ENCODE data around the gene TAS2R30.

The TAS2R30 gene, protein sequence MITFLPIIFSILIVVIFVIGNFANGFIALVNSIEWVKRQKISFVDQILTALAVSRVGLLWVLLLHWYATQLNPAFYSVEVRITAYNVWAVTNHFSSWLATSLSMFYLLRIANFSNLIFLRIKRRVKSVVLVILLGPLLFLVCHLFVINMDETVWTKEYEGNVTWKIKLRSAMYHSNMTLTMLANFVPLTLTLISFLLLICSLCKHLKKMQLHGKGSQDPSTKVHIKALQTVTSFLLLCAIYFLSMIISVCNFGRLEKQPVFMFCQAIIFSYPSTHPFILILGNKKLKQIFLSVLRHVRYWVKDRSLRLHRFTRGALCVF

DNA sequence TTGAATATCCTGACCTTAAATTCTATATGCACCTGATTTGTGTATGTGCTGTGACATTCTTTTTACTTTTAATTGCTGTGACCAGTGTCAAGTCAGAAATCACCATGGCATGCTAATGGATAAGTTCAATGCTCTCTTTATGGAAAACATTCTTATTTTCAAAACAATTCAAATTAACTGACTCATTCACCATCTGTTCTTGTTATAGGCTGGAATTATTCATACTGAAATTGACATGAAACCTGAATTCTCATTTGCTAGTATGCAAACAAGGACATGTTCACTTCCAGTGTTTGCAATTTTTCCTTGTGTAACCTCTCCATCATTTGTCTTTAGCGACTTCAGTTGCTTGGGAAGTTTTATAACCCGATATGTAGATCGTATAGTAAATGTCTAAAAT is at the start of gene TAS2R30:
Gene TAS2R30, minus strand, starts transcription at position 340 of the 400 bp plus-strand sequence. CDS start 400 bp downstream, outside the sequence.
- no peak for DNase-seq (ENCODE audit: low read depth)

DNA sequence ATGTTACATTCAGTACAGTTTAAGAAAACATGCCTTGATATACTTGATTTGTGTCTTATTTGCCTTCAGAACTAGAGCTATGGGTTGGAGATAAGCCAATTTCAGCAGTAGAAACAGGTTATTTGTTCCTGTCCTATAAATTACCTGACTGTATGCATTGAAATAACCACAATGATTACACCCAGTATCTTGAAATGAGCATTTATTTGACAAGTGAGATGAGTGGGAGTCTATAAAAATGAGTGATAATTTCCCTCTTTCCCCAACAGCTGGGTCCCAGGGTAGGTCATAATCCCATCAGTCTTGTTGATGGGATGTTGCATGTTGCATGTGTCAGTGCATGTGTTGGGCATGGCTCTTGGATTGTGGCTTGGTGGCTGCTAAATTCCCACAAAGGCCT is 48.6 kb upstream of the TAS2R30 start:
- DNase-seq (ENCODE audit: low read depth): no peak

DNA sequence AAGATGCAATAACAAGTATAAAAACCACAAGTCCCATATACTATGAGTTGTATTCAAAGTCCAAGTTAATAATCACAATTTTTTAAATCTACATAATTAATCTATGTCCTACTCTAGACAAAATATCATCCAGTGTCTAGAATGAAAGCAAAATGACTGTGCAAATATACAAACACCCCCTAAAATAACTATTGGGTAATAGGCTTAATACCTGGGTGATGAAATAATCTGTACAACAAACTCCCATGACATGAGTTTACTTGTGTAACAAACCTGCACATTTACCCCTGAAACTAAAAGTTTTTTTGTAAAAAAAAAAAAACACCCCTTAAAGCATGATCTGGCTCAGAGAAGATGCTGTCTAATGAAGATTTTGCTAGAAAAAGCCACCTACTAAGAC is 48.1 kb upstream of the TAS2R30 start:
- peak; percentile 10 for DNase-seq (ENCODE audit: low read depth)

DNA sequence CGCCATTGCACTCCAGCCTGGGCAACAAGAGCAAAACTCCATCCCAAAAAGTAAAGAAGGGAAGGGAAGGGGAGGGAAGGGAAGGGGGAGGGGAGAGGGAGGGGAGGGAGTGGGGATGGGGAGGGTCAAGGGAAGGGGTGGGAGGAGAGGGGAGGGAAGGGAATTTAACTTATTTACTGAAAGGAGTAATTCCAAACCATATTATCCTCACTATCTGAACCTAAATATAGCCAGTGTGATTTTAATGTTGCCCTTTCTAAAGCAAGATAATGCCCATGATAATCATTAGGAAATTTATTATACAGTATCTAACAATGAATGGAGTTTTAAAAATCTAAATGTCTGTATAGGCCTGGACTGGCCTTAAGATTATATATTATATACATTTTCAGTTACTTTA is 43.8 kb upstream of the TAS2R30 start:
- DNase-seq (ENCODE audit: low read depth): no peak

DNA sequence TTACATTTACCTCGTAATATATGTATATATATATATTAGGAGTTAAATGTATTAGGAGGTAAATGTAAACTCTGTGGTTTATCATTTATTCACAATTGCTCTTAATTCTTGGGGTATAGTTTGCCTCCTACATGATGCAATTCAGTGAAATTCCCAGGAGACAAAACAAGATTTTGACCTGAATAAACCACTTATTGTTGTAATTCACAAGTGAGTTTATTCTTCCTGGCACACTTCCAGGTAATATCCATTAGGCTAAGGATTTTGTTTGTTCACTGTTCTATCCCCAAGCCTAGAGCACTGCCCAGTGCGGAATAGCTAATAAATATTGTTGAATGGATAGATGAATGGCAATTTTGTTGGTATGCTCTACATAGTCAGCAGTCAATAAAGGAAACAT is 39.6 kb upstream of the TAS2R30 start:
- DNase-seq (ENCODE audit: low read depth): no peak

DNA sequence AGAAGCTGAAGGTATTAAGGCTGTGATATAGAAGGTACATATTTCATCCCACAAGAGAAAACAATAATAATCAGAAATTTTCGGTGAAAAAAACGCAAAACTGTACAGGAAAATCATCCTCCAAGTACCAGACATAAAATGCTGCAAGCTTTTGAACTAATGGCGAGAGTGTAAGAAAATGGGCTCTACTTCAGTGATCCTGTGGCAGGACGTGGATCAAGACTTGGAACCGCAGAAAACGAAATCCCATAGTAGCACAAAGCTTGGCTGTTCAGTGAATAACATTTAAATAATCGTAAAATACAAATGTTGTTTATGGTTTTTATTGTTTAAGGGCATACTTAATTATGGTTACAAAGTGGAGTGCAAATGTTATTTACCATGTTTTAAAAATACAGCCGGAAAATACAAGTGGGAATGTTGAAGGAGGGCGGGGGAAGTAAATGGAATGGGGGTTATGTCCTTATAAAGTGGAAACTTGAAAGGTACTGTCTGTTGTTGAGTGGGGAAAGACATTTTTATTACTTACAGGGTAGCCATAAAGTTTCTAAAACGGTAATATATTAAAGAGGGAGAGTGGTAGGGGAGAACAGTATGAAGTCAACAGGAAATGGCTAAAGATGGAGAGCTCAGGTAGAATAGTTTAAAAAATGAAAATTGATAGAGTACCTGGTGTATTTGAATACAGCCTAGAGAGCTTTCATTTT is 37.7 kb upstream of the TAS2R30 start:
- DNase-seq (ENCODE audit: low read depth): peak; percentile 33

DNA sequence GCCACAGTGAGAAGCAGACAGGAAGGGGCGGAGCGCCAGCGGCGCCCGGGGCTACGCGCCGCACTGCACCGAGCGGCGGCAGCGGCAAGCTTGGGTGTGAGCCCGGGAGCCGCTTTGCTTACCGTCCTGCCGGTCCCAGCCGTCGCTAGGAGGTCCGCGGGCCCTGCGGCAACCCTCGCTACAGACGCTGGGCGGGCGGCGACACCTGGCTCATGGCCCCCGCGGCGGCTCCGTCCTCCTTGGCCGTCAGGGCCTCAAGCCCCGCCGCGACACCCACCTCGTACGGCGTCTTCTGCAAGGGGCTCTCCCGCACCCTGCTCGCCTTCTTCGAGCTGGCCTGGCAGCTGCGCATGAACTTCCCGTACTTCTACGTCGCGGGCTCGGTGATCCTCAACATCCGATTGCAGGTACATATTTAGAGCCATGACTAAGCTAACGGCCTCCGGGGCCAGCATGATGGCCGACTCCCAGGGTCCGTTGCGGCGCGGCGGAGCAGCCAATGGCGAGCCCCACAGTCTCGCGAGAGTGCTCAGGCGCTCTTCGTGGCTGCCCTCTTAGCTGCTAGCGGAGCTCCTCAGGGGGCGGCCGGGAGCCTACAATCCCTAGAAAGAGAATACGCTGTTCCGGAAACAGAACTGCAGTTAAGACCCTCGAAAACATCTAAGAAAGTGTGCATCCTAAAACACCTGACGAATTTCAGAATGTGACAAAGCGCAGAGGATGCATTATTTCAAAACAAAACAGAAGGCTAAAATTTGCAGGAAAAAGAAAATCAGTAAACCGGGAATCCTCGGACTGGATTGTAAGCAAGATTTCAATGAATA is 36.9 kb upstream of the TAS2R30 start, which contains the start of gene SMIM10L1:
Gene SMIM10L1, plus strand, starts transcription at position 50 of the 824 bp plus-strand sequence. Its CDS starts 163 bp downstream, at position 213.
- DNase-seq (ENCODE audit: low read depth): peak; percentile 92

DNA sequence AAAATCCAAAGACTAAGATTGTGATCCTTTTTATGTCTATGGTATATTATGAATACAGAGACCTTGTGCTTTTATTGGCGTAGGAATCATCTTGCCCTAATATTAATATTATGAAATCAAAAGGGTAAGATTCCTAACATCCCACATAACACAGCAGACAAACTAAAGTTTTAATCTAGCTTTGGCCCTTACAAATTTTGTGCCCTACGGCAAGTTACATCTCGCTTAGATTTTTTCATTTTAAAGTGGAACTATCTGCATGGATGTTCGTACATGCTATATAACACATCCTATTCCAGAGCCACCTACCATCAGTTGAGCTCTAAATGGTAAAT is 36.3 kb upstream of the TAS2R30 start:
- no peak for DNase-seq (ENCODE audit: low read depth)

DNA sequence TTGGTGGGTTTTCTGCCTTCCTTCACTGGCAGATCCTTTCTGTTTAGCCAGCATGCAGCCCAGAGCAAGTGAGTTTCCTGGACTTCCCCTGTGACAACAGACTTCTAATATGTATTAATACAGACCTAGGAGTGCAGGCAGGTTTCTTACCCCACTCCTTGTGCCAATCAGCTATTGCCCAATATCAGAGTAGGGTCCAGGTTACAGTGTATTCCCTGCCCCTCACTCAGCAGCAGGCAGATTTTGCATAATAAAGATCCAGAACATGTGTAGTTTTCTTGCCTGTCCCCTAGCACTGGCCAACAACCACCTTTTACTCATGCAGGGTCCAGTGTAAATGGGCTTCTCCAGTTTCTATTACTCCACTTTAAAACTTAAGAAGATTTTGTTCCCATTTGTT is 31.9 kb upstream of the TAS2R30 start:
- no peak for DNase-seq (ENCODE audit: low read depth)

DNA sequence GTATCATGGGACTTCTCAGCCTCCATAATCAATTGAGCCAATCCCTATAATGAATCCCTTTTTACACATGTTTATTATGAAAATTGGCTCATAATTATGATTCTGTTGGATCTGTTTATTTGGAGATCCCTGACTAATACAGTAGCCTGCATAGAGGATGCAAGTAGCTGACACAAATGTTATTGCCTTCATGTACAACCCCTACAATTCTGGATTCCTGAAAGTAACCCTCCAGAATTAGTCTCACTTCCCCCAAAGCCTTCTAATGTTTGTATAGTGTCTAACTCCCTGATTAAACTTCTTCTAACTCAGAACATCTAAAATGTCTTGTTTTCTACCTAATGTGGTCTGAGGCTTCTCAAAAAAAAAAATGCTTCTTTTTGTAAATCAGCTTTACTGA is 29.9 kb upstream of the TAS2R30 start:
- no peak for DNase-seq (ENCODE audit: low read depth)

DNA sequence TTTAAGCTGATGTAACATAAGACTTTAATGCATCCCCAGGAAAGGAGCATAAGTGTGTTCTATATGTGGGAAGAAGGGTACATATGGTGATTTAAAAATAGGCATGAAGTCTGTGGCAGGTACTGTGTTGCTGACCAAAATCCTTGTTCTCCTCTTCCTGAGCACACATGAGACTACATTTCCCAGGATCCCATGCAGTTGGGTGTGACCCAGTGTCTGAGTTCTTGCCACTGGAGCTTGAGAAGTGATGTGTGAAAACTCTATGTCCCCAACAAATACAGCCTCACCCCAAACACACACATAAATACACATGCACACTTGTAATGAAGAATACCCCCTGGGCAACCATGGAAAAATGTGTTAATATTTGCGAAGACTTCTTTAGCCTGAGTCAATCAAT is 28.1 kb upstream of the TAS2R30 start:
- no peak for DNase-seq (ENCODE audit: low read depth)

DNA sequence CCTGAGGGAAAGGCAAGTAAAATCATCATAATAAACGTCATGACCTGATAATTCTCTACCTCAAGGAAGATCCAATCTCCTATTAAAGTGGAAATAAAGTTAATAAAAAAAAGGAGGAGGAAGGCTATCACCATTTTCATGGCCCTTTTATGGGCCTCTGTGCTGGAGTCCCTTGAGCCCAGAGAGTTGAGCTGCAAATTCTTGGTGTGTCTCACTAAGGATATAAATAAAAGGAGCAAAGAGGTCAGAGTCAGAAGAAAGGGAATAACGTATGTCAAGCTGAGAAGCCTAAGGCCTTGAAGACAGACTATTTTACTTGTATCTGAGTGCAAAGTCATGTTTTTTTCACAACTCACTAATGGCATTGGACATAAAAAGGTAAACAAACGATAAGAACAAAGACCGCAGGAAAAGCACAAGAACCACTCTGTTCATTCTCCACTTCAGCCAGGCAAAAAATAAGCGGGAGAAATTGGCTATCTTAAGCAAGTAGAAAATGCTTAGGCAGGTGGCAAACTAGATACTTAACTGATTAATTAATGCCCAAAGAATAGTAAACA is 24.5 kb upstream of the TAS2R30 start:
- DNase-seq (ENCODE audit: low read depth): no peak

DNA sequence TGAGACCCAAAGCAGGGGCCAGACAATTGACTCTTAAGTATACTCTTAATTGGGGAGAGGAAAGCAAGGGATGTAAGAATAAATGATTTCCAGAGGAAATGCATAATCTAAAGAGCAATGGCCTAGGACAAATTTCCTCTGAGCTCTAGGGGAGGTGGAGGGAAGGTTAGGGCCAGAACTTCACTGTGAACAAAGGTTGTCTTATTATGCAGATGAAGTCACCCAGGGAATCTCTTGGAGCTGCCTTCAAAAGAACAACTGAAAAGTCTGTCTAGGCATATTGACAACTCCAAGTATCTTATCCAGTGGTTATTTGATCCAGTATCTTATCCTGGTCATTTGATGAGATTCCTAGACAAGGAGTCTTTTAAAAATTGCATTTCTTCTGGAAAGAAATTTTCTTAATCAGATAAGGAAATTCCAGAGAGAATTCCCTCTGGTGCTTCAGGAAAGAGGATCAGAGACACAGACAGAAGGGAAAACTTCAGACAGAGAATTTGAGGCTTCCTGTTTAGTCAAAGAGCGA is 20.0 kb upstream of the TAS2R30 start:
- no peak for DNase-seq (ENCODE audit: low read depth)

DNA sequence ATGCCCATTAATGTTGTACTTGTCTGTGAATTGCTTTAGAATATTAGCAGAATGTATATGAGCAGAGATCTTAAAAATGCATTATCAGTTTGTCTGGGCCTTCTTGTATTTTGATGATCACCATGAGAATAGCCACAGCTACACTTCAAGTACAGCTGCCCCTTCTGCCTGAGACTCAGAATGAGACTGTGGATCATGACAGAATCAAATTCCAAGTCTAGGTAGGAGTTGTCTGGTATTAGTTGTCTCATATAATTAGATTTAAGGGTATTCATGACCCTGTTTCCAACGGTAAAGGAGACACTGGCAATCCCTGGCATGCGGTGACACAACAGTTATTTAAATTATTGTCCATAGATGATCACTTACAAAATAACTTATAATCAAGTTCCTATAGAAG is 18.3 kb upstream of the TAS2R30 start:
- DNase-seq (ENCODE audit: low read depth): no peak

DNA sequence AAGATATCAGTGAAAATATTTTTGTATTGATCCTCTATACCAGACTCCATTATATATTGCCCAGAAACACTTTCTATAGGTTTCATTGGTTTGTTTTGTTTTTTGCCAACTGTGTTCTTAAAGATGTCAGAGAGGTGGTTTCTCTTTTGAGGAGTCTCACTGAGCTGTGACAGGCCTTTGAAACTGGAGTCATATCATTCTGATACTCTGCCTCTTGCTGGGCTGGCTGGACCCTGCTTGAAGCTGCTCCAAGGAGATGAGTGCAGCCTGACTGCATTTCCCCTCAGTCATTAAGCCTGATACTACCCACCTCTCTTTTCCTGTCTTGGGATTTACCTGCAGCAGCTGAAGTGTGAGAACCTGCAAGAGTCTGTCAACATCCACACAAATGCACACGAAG is 16.4 kb upstream of the TAS2R30 start:
- no peak for DNase-seq (ENCODE audit: low read depth)

DNA sequence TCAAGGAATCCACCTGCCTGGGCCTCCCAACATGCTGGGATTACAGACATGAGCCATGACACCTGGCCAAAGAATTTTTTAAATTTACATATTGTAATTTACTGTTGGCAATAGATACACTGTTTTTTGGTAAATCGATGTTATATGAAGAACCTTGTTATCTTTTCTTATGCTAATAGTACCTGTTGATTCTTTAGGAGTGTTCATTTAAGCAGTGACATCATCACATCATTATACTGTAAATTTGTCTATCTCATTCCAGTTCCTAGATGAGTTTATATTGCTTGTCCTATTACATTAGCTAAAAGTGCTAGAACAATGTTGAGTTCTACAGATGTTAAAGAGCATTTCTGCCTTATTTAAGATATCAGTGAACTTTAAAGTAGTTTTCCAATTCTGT is 13.0 kb upstream of the TAS2R30 start:
- no peak for DNase-seq (ENCODE audit: low read depth)

DNA sequence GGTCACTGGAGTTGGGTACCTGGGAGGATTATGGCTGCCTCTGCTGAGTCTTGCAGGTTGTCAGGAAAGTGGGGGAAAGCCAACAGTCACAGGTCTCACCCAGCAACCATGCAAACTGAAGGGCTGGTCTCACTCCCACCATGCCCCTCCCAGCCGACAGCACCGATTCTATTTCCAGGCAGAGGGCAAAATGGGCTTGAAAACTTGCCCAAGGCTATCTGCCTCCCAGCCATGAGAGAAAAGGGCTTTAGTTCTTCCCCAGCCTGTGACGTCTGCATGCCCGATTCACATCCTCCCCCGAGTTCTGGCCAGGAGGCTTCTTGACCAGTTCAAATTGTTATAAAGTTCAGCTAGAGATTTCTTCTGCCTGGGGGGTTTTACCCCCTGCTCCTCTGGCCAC is 9.9 kb upstream of the TAS2R30 start:
- no peak for DNase-seq (ENCODE audit: low read depth)

DNA sequence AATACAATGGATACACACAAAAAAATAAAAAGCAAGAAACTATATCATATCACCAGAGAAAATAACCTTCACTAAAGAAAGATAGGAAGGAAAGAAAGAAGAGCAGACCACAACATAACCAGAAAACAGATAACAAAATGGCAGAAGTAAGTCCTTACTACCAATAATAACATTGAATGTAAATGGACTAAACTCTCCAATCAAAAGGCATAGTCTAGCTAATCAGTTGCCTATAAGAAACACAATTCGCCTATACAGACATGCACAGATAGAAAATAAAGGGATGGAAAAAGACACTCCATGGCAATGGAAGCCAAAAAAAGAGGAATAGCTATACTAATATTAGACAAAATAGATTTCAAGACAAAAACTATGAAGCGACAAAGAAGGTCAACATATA is 8.9 kb upstream of the TAS2R30 start:
- no peak for DNase-seq (ENCODE audit: low read depth)

DNA sequence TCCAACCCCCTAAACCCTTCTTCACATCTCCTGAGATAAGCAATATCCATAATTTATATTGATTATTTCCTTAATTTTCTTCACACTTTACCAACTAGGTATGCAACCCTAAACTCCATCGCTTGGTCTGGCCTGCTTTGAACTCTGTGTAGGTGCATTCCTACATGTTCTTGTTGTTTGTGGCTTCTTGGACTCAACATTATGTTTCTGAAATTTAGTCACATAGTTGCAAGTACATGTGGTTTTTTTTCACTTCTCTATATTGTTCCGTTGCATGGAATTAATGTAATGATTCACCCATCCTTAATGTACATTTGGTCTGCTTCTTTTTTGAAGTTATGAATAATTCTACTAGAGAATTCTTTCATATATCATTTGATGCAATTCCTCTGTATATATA is 1.6 kb upstream of the TAS2R30 start:
- no peak for DNase-seq (ENCODE audit: low read depth)

DNA sequence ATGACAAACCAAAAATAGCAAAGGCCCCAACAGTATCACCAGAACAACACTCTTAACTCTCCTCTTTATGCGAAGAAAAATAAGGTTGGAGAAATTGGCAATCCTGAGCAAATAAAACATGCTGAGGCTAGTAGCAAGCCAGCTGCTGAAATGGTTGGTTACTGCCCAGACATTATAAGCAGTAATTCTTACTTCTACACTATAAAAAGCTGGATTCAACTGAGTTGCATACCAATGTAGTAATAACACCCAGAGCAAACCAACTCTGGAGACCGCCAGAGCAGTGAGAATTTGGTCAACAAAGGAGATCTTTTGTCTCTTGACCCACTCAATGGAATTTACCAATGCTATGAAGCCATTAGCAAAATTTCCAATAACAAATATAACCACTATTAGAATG is 628 bp downstream of the TAS2R30 start:
- no peak for DNase-seq (ENCODE audit: low read depth)

DNA sequence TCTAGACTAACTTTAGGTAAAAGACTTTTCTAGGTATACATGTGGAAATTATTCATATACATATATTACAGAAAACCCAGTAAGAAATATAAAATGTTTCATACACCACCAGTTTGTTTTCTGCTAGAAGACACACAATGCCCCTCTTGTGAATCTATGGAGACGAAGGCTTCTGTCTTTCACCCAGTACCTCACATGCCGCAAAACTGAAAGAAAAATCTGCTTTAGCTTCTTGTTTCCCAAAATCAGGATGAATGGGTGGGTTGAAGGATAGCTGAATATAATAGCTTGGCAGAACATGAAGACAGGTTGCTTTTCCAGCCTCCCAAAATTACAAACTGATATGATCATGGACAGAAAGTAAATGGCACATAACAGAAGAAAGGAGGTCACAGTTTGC is 1.3 kb downstream of the TAS2R30 start:
- no peak for DNase-seq (ENCODE audit: low read depth)

DNA sequence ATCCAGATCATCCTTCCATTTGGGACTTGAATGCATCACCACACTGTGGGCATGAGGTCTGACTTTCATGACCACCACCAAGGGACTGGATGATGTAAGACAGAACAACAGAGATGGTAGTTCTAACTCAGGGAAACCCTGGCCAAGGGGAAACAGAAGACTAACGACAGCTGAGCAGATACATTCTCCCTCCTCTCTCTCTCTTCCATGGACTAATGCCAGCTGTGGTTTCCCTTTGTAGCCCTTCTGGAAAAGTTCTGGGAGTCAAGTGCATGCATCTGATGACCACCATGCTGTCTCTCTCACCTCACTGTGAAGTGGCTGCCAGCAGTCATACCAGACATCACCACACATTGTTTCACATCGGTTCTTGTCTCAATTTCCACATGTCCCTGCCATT is 3.4 kb downstream of the TAS2R30 start:
- no peak for DNase-seq (ENCODE audit: low read depth)

Data from amniotic epithelial cell (primary cell).